ENCODE measurements around the gene EVI5.
"Not testable (repeated sequence)": the region's sequence is repeated elsewhere in the genome, so short reads cannot be mapped to it uniquely, and the experiment has no call there.

- not testable (repeated sequence) for TF ChIP-seq CTCF (IDR thresholded peaks at IDR 0.05; ENCODE audit: insufficient read depth, low read depth, low read length); EZH2 (IDR thresholded peaks at IDR 0.05; ENCODE audit: insufficient read depth, low read length)
Observed at GRCh38 chr1:92531939-92532338, 253.0 kb downstream of the EVI5 start.
